Measurements from ENCODE around the gene ENDOD1. TPM values are rescaled to one million over a fixed set of nuclear protein-coding genes. Genes with fewer than 3 reads are reported as not detected.

Gene ENDOD1
- total RNA-seq, 1 donor from 2014 or later: 29.8 TPM

DNA sequence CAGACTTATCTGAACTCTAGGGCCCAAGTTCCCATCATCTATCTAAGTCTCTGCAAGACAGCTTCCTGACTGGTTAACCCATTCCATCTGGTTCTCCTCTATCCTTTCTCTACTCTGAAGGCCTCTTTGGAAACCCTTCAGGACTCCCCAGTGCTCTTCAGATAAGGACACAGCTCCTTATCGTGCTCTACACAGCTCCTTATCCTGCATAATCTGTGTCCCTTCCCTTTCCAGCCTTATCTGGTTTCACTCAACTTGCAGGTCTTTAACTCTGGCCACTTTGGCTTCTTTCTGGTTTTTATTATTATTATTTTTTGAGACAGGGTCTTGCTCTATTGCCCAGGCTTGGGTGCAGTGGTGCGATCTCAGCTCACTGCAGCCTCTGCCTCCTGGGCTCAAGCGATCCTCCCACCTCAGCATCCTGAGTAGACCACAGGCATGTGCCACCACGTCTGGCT is 10.6 kb downstream of the ENDOD1 start:
- H2AFZ ChIP-seq (ENCODE audit: low read depth, low read length): no peak overlapping the region
- no peak overlapping the region for H3K9ac ChIP-seq (ENCODE audit: low read length)
- H3K79me2 ChIP-seq (ENCODE audit: insufficient read depth, low read length): peaks cover 16% of the 10 kb centered on the region
- H3K36me3 ChIP-seq (ENCODE audit: insufficient read depth, low read length): no peaks in the 10 kb centered on the region
- Mint-ChIP-seq H3K27me3 (ENCODE audit: low read depth, unreplicated experiment) (no peaks in the 10 kb centered on the region), H3K4me1 (ENCODE audit: low read depth, unreplicated experiment) (peaks cover 18% of the 10 kb centered on the region), H3K27ac (ENCODE audit: unreplicated experiment) (no peak overlapping the region), H3K36me3 (ENCODE audit: low read depth, unreplicated experiment) (peaks cover 3% of the 10 kb centered on the region), H3K9me3 (ENCODE audit: unreplicated experiment) (peaks cover 3% of the 10 kb centered on the region), H3K4me3 (ENCODE audit: unreplicated experiment) (no peak overlapping the region)
- no peaks in the 10 kb centered on the region for H3K9me3 ChIP-seq (ENCODE audit: insufficient read depth, low read depth, low read length)
- no peak overlapping the region for H3K27ac ChIP-seq (ENCODE audit: low read depth, low read length)
- no peak for FAIRE-seq
- DNase-seq (ENCODE audit: low read depth): no peak
- no peaks in the 10 kb centered on the region for H3K27me3 ChIP-seq (ENCODE audit: insufficient read depth, low read length)
- peaks cover 13% of the 10 kb centered on the region for H3K4me1 ChIP-seq (ENCODE audit: insufficient read depth, low read length)
- H3K4me3 ChIP-seq (ENCODE audit: insufficient read depth, low read depth, low read length): no peak overlapping the region
- TF ChIP-seq, protein P1, sequence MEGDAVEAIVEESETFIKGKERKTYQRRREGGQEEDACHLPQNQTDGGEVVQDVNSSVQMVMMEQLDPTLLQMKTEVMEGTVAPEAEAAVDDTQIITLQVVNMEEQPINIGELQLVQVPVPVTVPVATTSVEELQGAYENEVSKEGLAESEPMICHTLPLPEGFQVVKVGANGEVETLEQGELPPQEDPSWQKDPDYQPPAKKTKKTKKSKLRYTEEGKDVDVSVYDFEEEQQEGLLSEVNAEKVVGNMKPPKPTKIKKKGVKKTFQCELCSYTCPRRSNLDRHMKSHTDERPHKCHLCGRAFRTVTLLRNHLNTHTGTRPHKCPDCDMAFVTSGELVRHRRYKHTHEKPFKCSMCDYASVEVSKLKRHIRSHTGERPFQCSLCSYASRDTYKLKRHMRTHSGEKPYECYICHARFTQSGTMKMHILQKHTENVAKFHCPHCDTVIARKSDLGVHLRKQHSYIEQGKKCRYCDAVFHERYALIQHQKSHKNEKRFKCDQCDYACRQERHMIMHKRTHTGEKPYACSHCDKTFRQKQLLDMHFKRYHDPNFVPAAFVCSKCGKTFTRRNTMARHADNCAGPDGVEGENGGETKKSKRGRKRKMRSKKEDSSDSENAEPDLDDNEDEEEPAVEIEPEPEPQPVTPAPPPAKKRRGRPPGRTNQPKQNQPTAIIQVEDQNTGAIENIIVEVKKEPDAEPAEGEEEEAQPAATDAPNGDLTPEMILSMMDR (IDR thresholded peaks at IDR 0.05; ENCODE audit: insufficient read depth, low read depth, low read length): no peak
- TF ChIP-seq EZH2 (IDR thresholded peaks at IDR 0.05; ENCODE audit: insufficient read depth, low read length): no peak
- H4K20me1 ChIP-seq (ENCODE audit: insufficient read depth, low read length): no peaks in the 10 kb centered on the region
- H3K4me2 ChIP-seq (ENCODE audit: low read length): no peak overlapping the region

DNA sequence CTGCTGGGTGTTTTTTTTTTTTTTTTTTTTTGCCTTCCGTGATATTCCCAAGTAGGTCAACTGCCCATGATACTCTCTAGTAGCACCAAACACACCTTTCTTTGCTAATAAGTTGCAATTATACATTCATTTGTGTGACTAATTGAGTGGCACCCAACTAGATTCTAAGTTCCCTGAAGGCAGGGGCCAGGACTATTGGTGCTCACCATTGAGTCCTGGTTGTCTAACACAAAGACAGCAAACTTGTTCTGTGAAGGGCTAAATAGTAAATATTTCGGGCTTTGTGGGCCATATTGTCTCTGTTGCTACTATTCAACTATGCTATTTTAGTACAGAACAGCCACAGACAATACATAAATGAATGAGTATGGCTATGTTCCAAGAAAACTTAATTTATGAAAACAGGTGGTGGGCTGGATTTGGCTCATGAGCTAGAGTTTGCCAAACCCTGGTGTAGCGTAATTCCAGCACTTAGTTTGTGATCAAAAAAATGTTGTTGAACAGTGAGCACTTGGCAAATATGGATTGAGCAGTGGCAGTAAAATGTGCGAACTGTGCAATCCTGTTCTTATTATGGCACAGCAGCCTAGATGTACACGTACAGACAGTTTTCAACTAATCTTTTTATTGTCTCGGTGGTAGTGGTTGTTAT is 11.3 kb downstream of the ENDOD1 start:
- Histone ChIP-seq H3K27me3 (ENCODE audit: insufficient read depth, low read length) (no peaks in the 10 kb centered on the region), H3K4me2 (ENCODE audit: low read length) (no peak overlapping the region), H4K20me1 (ENCODE audit: insufficient read depth, low read length) (no peaks in the 10 kb centered on the region), H3K79me2 (ENCODE audit: insufficient read depth, low read length) (peaks cover 16% of the 10 kb centered on the region), H3K9me3 (ENCODE audit: insufficient read depth, low read depth, low read length) (no peaks in the 10 kb centered on the region), H3K4me1 (ENCODE audit: insufficient read depth, low read length) (peaks cover 7% of the 10 kb centered on the region), H3K4me3 (ENCODE audit: insufficient read depth, low read depth, low read length) (no peak overlapping the region), H3K36me3 (ENCODE audit: insufficient read depth, low read length) (no peaks in the 10 kb centered on the region), H3K27ac (ENCODE audit: low read depth, low read length) (no peak overlapping the region), H2AFZ (ENCODE audit: low read depth, low read length) (no peak overlapping the region), H3K9ac (ENCODE audit: low read length) (no peak overlapping the region)
- peaks cover 13% of the 10 kb centered on the region for H3K4me1 Mint-ChIP-seq (ENCODE audit: low read depth, unreplicated experiment)
- no peaks in the 10 kb centered on the region for H3K27me3 Mint-ChIP-seq (ENCODE audit: low read depth, unreplicated experiment)
- FAIRE-seq (no peak), DNase-seq (ENCODE audit: low read depth) (no peak)
- H3K27ac Mint-ChIP-seq (ENCODE audit: unreplicated experiment): no peak overlapping the region
- H3K36me3 Mint-ChIP-seq (ENCODE audit: low read depth, unreplicated experiment): peaks cover 3% of the 10 kb centered on the region
- H3K4me3 Mint-ChIP-seq (ENCODE audit: unreplicated experiment): no peak overlapping the region
- peaks cover 3% of the 10 kb centered on the region for H3K9me3 Mint-ChIP-seq (ENCODE audit: unreplicated experiment)
- no peak for TF ChIP-seq EZH2 (IDR thresholded peaks at IDR 0.05; ENCODE audit: insufficient read depth, low read length)
- TF ChIP-seq, protein P1 (IDR thresholded peaks at IDR 0.05; ENCODE audit: insufficient read depth, low read depth, low read length): no peak

DNA sequence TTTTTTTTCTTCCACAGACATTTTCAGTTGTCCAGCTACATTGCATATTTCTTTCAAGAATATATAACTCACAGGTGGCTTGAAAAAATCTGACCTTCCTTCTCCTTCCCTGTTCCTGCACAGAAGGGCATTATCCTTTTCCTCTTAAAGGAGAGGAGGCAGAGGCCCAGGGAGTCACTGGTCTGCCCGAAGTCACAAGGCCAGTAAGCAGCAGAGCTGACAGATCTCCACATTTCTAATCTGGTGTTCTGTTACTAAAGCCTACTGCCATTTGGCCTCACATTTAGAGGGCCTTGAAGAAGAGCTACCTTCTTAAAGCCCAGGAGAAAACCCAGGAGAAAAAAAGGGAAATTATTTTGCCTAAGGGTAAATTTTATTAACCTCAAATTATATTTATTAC is 12.3 kb downstream of the ENDOD1 start:
- H3K4me2 ChIP-seq (ENCODE audit: low read length): no peak overlapping the region
- FAIRE-seq (no peak), DNase-seq (ENCODE audit: low read depth) (no peak)
- no peaks in the 10 kb centered on the region for H3K4me1 ChIP-seq (ENCODE audit: insufficient read depth, low read length)
- H3K36me3 ChIP-seq (ENCODE audit: insufficient read depth, low read length): no peaks in the 10 kb centered on the region
- peaks cover 3% of the 10 kb centered on the region for H3K36me3 Mint-ChIP-seq (ENCODE audit: low read depth, unreplicated experiment)
- H3K4me3 ChIP-seq (ENCODE audit: insufficient read depth, low read depth, low read length): no peak overlapping the region
- H3K9me3 Mint-ChIP-seq (ENCODE audit: unreplicated experiment): peaks cover 3% of the 10 kb centered on the region
- no peak overlapping the region for H3K4me3 Mint-ChIP-seq (ENCODE audit: unreplicated experiment)
- no peaks in the 10 kb centered on the region for H4K20me1 ChIP-seq (ENCODE audit: insufficient read depth, low read length)
- H3K27me3 ChIP-seq (ENCODE audit: insufficient read depth, low read length): no peaks in the 10 kb centered on the region
- no peak overlapping the region for H3K9ac ChIP-seq (ENCODE audit: low read length)
- no peak overlapping the region for H3K27ac Mint-ChIP-seq (ENCODE audit: unreplicated experiment)
- no peaks in the 10 kb centered on the region for H3K27me3 Mint-ChIP-seq (ENCODE audit: low read depth, unreplicated experiment)
- H2AFZ ChIP-seq (ENCODE audit: low read depth, low read length): no peak overlapping the region
- H3K27ac ChIP-seq (ENCODE audit: low read depth, low read length): no peak overlapping the region
- TF ChIP-seq, protein P1 (IDR thresholded peaks at IDR 0.05; ENCODE audit: insufficient read depth, low read depth, low read length): no peak
- no peak for TF ChIP-seq EZH2 (IDR thresholded peaks at IDR 0.05; ENCODE audit: insufficient read depth, low read length)
- H3K9me3 ChIP-seq (ENCODE audit: insufficient read depth, low read depth, low read length): no peaks in the 10 kb centered on the region
- H3K79me2 ChIP-seq (ENCODE audit: insufficient read depth, low read length): peaks cover 19% of the 10 kb centered on the region
- peaks cover 9% of the 10 kb centered on the region for H3K4me1 Mint-ChIP-seq (ENCODE audit: low read depth, unreplicated experiment)

Measured in astrocyte (in vitro differentiated cells and primary cell).